Vagina (tissue), 2 donors: Measurements from ENCODE around the gene NOVA2.

ENCODE experiments used
- CTCF ChIP-seq, 3 experiments: fragments of 450-650 bp in 2 of 3; fragments of 200-600 bp in 1 of 3; sonication (generic) in 1 of 3; IDR thresholded peaks; one replicate each; pipeline ENCODE4 v1.5.1; 2017 to 2019; ENCODE audit warnings: antibody characterized with exemption in 3 of 3, mild to moderate bottlenecking in 2 of 3, moderate library complexity in 2 of 3
- POLR2A ChIP-seq, 2 donors: fragments of 450-650 bp; IDR thresholded peaks; one replicate each; pipeline ENCODE4 v1.6.1; 2017; ENCODE audit warnings: antibody characterized with exemption in 2 of 2, mild to moderate bottlenecking in 2 of 2, moderate library complexity in 2 of 2
- POLR2AphosphoS5 ChIP-seq, 2 donors: sonication (generic); formaldehyde crosslinking; IDR thresholded peaks; one replicate each; pipeline ENCODE4 v1.9.0; 2017; ENCODE audit warnings: antibody characterized with exemption in 2 of 2, mild to moderate bottlenecking in 2 of 2, low read depth in 1 of 2; ENCODE audit not compliant: insufficient read depth in 1 of 2

- no peak for TF ChIP-seq POLR2A (IDR thresholded peaks at IDR 0.05)
- peak in 1 of 2 donors; percentile 27 for TF ChIP-seq POLR2AphosphoS5 (IDR thresholded peaks at IDR 0.05; ENCODE audit: insufficient read depth in 1 of 2, low read depth in 1 of 2)
- TF ChIP-seq CTCF (IDR thresholded peaks at IDR 0.05) = no peak
Observed at GRCh38 chr19:45895519-45895972, 78.1 kb downstream of the NOVA2 start.
